ENCODE results near the gene MAP1LC3B. TPM values are rescaled to one million over a fixed set of nuclear protein-coding genes. Genes with fewer than 3 reads are reported as not detected.

MAP1LC3B gene
- total RNA-seq, 1 experiment from 2014 or later, result 72.3 TPM

DNA sequence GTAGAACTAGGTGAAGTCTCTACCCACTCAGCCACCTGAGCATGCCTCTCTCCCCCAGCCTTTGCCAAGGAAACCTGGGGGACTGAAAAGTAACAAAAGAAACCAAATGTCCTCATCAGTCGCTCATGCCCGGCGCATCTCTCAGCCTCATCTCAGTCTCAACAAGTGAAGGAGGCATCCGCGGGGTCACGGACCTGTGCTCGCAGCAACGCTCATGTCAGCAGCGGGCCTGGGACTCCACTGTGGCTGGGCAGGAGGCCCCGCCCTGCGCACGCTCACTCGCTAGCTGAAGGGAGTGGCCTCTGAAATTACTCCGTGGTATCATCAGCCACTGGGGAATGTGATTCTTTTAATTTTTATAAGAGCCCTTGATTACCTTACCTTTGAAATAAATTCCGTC is 31.3 kb downstream of the MAP1LC3B start:
- Mint-ChIP-seq H3K36me3 (ENCODE audit: insufficient read depth, unreplicated experiment) (peaks cover 38% of the 10 kb centered on the region), H3K27me3 (ENCODE audit: insufficient read depth, unreplicated experiment) (no peaks in the 10 kb centered on the region), H3K4me3 (ENCODE audit: unreplicated experiment) (no peak overlapping the region), H3K9me3 (ENCODE audit: unreplicated experiment) (no peaks in the 10 kb centered on the region), H3K4me1 (ENCODE audit: low read depth, unreplicated experiment) (peaks cover 1% of the 10 kb centered on the region), H3K27ac (ENCODE audit: unreplicated experiment) (no peak overlapping the region)
- no peaks in the 10 kb centered on the region for H3K27me3 ChIP-seq (replicated peaks; ENCODE audit: control insufficient read depth, insufficient read depth, low read length)
- CTCF ChIA-PET, result no interaction called here
- no peak overlapping the region for H3K4me3 ChIP-seq (ENCODE audit: low read depth, low read length)
- intact Hi-C loops (cut with micrococcal nuclease; ENCODE audit: unreplicated experiment), result no loop called here
- peaks cover 5% of the 10 kb centered on the region for H3K36me3 ChIP-seq (ENCODE audit: control insufficient read depth, insufficient read depth, low read length)
- peaks cover 7% of the 10 kb centered on the region for H3K4me1 ChIP-seq
- DNase-seq, result no peak
- TF ChIP-seq, protein P1, sequence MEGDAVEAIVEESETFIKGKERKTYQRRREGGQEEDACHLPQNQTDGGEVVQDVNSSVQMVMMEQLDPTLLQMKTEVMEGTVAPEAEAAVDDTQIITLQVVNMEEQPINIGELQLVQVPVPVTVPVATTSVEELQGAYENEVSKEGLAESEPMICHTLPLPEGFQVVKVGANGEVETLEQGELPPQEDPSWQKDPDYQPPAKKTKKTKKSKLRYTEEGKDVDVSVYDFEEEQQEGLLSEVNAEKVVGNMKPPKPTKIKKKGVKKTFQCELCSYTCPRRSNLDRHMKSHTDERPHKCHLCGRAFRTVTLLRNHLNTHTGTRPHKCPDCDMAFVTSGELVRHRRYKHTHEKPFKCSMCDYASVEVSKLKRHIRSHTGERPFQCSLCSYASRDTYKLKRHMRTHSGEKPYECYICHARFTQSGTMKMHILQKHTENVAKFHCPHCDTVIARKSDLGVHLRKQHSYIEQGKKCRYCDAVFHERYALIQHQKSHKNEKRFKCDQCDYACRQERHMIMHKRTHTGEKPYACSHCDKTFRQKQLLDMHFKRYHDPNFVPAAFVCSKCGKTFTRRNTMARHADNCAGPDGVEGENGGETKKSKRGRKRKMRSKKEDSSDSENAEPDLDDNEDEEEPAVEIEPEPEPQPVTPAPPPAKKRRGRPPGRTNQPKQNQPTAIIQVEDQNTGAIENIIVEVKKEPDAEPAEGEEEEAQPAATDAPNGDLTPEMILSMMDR (IDR thresholded peaks at IDR 0.05; ENCODE audit: insufficient read depth in 1 of 2, low read depth in 1 of 2, low read length in 1 of 2, severe bottlenecking in 1 of 2, unreplicated experiment in 1 of 2), result no peak
- POLR2A ChIA-PET, result no interaction called here
- no TSS peak for BruUV-seq (replicated peaks)
- no peaks in the 10 kb centered on the region for H3K9me3 ChIP-seq

DNA sequence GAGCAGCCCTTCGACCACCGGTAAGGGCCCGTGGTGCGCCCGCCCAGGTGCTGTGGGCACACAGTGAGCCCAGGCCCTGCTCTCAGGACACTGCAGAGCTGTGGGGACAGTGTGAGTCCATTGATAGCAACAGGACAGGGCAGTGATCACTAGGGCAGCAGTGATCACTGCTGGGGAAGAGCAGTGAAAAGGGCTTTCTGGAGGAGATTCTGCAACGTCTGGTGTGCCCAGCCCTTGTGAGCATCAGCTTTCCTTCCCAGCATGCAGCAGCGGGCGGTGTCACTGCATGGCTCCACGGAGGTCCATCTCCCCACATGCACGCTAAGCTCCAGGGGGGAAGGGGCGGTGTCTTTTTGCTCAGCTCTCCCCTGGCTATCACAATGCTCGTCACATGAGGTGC is 32.1 kb downstream of the MAP1LC3B start:
- H3K9me3 ChIP-seq, result no peaks in the 10 kb centered on the region
- no peaks in the 10 kb centered on the region for H3K9me3 Mint-ChIP-seq (ENCODE audit: unreplicated experiment)
- H3K27me3 ChIP-seq (replicated peaks; ENCODE audit: control insufficient read depth, insufficient read depth, low read length), result no peaks in the 10 kb centered on the region
- no peak overlapping the region for H3K4me3 Mint-ChIP-seq (ENCODE audit: unreplicated experiment)
- peaks cover 5% of the 10 kb centered on the region for H3K36me3 ChIP-seq (ENCODE audit: control insufficient read depth, insufficient read depth, low read length)
- POLR2A ChIA-PET, result no interaction called here
- H3K4me1 Mint-ChIP-seq (ENCODE audit: low read depth, unreplicated experiment), result no peaks in the 10 kb centered on the region
- no peaks in the 10 kb centered on the region for H3K4me1 ChIP-seq
- no TSS peak for BruUV-seq (replicated peaks)
- TF ChIP-seq, protein P1 (IDR thresholded peaks at IDR 0.05; ENCODE audit: insufficient read depth in 1 of 2, low read depth in 1 of 2, low read length in 1 of 2, severe bottlenecking in 1 of 2, unreplicated experiment in 1 of 2), result no peak
- CTCF ChIA-PET, result no interaction called here
- intact Hi-C loops (cut with micrococcal nuclease; ENCODE audit: unreplicated experiment), result no loop called here
- no peak overlapping the region for H3K27ac Mint-ChIP-seq (ENCODE audit: unreplicated experiment)
- no peaks in the 10 kb centered on the region for H3K27me3 Mint-ChIP-seq (ENCODE audit: insufficient read depth, unreplicated experiment)
- DNase-seq, result no peak
- no peak overlapping the region for H3K4me3 ChIP-seq (ENCODE audit: low read depth, low read length)
- peaks cover 34% of the 10 kb centered on the region for H3K36me3 Mint-ChIP-seq (ENCODE audit: insufficient read depth, unreplicated experiment)

DNA sequence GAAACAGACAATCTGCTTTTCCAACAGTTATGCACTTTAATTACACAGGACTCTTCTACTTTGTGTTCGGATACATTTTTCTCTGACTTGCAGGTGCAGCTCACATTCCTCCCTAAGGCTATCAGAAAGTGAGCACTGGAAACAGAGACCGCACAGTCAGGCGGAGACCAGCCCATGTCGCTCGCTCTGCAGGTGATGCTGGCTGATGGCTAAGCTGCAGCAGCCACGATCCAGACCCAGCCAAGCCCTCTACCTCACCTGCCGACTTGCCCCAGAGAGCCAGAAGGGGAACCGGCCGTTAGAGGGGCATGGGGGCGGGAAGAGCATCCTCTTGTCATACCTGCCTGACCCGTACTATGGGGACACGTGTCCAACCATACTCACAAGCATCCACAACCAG is 33.8 kb downstream of the MAP1LC3B start:
- DNase-seq, result no peak
- Mint-ChIP-seq H3K36me3 (ENCODE audit: insufficient read depth, unreplicated experiment) (peaks cover 26% of the 10 kb centered on the region), H3K9me3 (ENCODE audit: unreplicated experiment) (no peaks in the 10 kb centered on the region), H3K4me1 (ENCODE audit: low read depth, unreplicated experiment) (no peaks in the 10 kb centered on the region), H3K4me3 (ENCODE audit: unreplicated experiment) (no peak overlapping the region), H3K27me3 (ENCODE audit: insufficient read depth, unreplicated experiment) (no peaks in the 10 kb centered on the region), H3K27ac (ENCODE audit: unreplicated experiment) (no peak overlapping the region)
- TF ChIP-seq, protein P1 (IDR thresholded peaks at IDR 0.05; ENCODE audit: insufficient read depth in 1 of 2, low read depth in 1 of 2, low read length in 1 of 2, severe bottlenecking in 1 of 2, unreplicated experiment in 1 of 2), result no peak
- POLR2A ChIA-PET, result no interaction called here
- Histone ChIP-seq H3K4me3 (ENCODE audit: low read depth, low read length) (no peak overlapping the region), H3K4me1 (no peaks in the 10 kb centered on the region), H3K27me3 (replicated peaks; ENCODE audit: control insufficient read depth, insufficient read depth, low read length) (no peaks in the 10 kb centered on the region), H3K36me3 (ENCODE audit: control insufficient read depth, insufficient read depth, low read length) (peaks cover 3% of the 10 kb centered on the region), H3K9me3 (no peaks in the 10 kb centered on the region)
- intact Hi-C loops (cut with micrococcal nuclease; ENCODE audit: unreplicated experiment), result no loop called here
- no TSS peak for BruUV-seq (replicated peaks)
- CTCF ChIA-PET, result no interaction called here
